ENCODE results near the gene TENM3.

- TF ChIP-seq POLR2A (IDR thresholded peaks at IDR 0.05), result no peak
- TF ChIP-seq, protein P1, sequence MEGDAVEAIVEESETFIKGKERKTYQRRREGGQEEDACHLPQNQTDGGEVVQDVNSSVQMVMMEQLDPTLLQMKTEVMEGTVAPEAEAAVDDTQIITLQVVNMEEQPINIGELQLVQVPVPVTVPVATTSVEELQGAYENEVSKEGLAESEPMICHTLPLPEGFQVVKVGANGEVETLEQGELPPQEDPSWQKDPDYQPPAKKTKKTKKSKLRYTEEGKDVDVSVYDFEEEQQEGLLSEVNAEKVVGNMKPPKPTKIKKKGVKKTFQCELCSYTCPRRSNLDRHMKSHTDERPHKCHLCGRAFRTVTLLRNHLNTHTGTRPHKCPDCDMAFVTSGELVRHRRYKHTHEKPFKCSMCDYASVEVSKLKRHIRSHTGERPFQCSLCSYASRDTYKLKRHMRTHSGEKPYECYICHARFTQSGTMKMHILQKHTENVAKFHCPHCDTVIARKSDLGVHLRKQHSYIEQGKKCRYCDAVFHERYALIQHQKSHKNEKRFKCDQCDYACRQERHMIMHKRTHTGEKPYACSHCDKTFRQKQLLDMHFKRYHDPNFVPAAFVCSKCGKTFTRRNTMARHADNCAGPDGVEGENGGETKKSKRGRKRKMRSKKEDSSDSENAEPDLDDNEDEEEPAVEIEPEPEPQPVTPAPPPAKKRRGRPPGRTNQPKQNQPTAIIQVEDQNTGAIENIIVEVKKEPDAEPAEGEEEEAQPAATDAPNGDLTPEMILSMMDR (IDR thresholded peaks at IDR 0.05), result no peak
Observed at GRCh38 chr4:182704948-182705347, 461.7 kb downstream of the TENM3 start.

Data from uterus (tissue), 2 donors.